DMS114 treated with DMSO at 0.1 percent for 48 hours (cell line): ENCODE measurements around the gene PIPOX.

Source experiments
- DNase-seq: peaks from one replicate; lab custom pipeline; 2025; ENCODE audit not compliant: unreplicated experiment; lab: John Stamatoyannopoulos, UW

PIPOX gene, protein sequence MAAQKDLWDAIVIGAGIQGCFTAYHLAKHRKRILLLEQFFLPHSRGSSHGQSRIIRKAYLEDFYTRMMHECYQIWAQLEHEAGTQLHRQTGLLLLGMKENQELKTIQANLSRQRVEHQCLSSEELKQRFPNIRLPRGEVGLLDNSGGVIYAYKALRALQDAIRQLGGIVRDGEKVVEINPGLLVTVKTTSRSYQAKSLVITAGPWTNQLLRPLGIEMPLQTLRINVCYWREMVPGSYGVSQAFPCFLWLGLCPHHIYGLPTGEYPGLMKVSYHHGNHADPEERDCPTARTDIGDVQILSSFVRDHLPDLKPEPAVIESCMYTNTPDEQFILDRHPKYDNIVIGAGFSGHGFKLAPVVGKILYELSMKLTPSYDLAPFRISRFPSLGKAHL

DNA sequence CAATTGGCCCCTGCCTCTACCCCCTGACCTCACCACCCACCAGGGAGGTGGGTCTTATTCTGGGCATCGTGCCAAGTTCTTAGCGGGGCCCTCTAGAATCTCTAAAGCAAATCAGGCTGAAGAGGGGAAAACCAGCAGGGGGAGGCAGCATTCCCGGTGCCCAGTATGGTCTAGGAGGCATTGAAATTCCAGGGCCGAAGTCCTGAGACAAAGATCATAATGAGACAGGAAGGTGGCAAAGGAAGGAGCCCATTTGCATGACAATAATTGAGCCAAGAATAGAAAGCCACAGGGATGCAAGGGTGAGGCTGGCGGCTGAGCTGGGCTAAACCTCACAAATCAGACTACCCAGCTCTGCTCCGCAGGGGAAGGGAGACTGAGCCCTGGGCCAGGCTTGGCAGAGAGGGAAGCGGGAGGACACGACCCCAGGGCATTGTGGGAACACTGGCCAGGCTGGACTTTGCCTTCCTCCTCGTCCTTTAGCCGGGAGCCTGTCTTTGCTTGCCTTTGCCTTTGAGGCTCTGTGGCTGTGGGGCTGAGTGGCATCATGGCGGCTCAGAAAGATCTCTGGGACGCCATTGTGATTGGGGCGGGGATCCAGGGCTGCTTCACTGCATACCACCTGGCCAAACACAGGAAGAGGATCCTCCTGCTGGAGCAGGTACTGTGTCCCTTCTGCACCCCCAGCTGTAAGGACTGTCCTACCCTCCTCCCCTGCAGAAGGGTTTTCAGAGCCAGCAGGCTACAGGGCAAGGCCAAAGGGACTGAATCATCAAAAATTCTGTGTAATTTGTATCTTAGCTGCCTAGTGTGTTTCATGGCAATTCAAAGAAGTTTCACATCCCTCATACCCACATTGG is at the start of gene PIPOX:
PIPOX (plus strand) TSS at position 463 of the 860 bp plus-strand sequence; CDS start at position 548, 85 bp downstream.
- DNase-seq, result no peak

DNA sequence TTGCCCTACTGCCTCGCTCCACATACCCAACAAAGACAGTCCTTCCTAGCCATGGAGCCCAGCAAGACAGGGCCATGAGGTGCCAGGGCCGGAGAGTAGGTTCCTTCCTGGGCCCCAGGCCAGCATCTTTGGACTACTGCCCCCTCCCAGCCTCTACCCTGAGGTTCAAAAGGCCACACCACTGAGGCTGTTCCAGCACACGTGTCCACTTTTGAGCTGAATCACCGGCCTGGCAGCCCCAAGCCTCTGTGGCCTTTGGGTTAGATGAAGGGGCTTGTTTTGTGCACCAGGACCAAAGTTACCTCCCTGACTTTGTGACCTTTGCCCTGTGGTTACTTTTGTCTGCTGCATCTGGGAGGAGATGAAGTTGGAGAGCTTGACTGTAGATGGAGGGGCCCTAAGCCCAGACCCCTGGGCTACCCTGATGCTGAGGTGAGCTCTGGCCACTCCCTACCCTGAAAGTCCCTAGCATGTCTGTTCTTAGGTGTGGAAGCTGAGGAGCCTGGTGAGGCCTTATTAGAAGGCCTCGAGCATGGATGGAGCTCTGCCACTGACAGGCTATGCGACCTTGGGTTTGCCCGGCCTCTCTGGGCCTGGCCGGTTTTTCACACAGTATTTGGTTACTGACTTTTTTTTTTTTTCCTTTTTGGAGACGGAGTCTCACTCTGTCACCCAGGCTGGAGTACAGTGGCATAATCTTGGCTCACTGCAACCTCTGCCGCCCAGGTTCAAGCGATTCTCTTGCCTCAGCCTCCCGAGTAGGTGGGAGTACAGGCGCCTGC is 49.1 kb upstream of the PIPOX start:
- no peak for DNase-seq

DNA sequence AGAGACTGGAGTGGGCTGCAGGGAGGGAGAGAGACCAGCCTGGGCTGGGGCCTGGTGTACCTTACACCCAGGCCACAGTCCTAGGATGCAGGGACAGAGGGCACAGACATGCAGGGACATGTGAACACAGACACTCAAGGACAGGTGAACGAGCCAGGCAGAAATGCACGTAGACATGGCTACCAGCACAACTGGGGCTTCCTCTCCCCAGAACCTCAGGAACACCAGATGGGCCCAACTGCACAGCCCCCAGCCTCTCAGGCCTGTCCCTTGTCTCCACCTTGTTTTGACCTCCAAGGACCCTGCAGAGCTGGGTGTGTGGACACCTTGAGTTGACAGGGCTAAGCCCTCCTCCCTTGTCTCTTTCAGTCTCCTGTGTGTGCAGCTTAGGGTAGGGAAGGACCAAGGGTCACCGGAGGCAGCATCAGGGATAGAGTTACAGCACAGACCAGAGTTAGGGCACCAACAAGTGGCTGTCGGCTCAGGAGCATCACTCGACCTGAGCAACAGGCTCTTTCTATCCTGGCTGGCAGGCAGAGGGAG is 46.3 kb upstream of the PIPOX start:
- no peak for DNase-seq

DNA sequence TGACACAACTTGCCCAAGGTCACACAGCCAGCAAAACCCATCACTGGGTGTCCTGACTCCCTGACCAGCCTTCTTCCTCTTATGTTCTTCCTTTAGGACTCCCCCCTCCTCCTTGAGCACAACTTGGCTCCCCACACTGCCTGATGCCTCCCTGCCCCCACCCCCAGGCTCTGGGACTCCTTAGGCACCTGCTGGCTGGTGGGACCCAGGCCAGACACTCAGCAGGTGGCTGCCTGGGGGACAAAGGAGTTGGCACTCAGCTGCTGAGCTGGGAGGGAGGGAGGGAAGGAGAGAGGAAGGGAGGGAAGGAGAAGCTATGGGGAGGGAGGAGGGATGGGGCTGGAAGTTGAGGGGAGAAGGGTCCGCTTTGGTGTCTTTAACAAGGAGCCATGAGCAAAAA is 45.1 kb upstream of the PIPOX start:
- DNase-seq, result no peak

DNA sequence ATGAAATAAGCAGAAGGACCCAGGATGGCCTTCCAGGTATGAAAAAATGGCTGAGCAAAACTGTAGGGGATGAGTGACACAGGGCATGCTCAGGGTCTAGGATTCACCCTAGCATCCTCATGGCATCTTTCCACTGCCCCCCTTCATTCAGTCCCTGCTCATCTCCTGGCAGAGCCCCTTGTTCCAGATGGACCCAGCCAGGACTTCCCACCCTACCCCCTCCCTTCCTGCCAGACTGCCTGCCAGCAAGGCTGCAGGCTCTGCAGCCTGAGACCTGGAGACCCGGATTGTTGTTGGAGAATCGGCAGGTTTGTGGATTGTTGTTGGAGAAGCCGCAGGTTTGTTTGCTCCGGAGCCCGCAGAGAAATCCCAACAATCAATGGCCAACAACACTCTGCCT is 43.7 kb upstream of the PIPOX start:
- no peak for DNase-seq

DNA sequence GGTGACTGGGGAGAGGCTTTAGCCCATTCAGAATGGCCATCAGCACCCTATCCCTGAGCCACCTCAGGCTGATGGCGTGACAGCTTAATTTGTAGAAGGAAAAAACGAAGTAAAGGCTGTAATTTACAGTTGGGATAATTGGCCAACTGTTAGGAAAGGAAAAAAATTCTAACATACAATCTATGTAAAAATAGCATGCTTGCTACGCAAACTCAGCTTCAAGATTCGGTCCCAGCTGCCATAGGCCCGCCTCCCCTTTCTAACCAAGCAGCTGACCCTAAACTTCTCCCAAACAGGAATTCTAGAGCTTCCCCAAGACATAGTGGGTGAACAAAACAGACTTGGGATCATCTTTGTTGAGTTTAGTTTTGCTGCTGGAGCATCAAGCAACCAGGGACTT is 42.0 kb upstream of the PIPOX start:
- DNase-seq, result no peak

DNA sequence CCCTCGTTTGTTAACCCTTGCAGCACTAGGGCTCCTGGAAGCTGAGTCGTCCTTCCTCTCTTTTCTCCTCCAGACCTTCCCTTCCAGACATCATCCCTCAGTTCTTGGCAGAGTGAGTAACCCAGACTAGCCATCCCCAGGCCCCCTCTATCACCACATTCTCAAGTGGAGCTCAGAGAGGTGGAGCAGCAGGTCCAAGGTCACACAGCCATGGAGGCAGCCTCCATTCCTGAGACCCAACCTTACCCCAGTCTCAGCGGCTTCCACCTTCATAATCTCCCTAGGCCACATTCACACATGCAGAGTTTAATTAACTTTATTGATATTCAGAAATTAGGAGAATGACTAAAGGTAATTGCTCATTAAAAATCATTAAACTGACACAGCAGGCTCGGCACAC is 40.1 kb upstream of the PIPOX start:
- no peak for DNase-seq

DNA sequence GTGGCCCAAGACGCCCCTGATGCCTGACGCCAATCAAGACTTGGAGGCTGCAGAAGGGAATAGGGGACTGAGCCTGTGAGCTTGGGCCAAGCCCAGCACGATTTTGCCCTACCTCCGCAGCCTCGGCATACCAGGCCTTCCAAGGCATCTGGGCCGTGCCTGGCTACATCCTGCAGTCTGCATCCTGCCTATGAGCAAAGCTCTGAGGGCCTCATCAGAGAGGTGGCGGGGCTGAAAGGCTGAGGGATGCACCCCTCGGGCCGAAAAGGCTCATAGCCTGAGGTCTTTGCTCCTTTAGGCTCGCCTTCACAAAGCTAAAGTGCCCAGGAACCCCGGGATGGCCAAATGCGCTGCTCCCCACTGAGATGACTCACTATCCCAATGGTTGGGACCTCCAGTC is 39.7 kb upstream of the PIPOX start:
- no peak for DNase-seq

DNA sequence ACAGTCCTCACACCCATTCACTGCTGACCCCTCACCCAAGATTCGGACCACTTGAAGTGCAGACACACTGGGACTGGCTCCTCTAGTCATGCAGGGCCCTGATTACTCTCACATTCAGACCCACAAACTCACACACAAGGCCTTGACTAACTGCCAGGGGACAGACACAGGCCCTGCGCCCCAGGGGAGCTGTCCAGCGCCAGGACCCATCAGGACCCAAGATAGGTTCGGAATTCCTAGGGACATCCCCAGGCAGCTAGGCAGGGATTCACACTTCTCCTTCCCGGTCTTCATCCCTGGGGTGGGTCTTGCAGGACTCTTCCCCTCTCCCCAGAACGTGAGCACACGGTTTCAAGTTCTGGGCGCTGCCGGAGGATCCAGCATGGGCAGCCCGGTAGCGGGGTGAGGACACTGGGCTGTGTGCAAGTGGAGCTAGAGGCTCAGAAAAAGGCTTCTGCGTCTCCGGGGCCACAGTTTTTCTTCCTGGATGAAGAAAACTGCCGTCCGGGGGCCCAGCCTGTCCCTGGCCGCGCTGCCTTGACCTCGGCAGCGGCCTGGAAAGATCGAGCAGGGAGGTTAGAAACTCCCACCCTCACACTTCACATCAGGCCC is 38.8 kb upstream of the PIPOX start:
- no peak for DNase-seq

DNA sequence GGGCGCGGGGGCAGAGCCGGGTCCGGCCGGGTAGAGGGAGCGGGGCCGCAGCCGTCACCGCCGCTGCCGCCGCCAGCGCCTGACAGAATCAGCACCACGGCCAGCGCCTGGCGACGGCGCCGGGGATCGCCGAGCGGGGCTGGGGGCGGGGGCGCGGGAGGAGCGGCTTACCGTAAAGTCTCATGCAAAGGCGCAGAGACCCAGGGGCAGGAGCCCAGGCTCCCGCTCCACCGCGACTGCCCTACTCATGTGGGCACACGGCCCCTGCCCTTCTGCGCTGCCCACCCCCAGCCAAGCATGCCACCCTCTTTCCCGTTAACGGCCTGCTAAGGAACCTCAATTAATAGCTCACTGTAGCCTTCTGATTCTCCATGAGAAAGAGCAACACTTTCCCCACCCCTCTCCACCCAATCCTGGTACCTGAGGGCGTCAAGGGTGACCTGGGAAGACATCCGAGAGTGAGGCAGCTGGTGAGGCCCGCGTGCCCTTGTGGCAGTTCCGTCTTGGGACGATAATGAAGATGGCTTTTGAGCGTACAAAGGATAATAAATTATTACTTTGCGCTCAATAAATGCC is 36.9 kb upstream of the PIPOX start, which contains the start of gene SEZ6:
SEZ6 (minus strand) TSS at position 98 of the 576 bp plus-strand sequence. CDS start 164 bp downstream, outside the sequence.
- DNase-seq, result peak; percentile 4

DNA sequence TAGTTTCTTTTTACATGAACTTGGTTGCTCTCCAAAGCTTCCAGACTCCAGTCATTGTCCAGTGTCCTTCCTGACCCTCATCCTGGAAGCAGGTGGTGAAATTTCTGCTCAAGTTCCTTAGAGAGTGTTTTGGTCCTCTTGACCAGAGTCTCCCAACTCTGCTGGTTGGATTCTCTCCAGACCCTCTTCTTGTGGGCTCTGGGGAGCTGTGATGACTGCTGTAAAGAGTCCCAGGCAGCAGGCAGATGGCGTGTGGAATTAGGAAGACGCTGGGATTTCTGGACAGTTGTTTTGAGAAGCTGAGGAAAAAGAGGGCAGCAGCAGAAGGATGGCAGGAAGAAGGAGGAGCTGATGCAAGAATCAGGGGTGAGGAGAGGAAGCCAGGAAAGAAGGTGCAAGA is 35.5 kb upstream of the PIPOX start:
- no peak for DNase-seq

DNA sequence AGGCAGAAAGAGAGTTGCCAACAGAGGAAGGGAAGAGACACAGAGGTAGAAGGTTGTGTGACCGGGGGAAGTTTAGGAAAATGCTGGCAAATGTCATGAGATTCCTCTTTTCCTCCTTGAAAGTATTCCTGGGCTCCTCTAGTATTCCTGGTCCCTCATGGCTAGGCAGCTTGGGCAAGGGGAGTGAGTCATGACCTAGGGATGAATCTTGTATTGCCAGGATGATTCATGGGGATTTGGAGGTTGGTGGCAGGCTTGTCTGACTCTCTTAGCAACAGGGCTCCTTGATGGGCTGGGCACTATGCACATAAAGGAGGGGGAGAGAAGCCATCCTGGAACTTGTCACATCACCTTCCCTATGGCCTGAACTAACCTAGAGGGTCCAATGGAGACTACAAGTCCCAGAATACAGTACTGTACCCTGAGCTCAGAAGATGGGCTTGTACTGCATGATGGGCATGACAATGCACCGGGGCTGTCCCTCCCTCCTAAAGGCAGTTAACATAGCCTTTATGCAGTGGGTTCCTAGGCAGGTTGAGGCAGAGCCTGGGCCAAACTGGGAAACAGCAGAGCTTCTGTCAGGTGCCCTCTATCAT is 35.0 kb upstream of the PIPOX start:
- DNase-seq, result no peak

DNA sequence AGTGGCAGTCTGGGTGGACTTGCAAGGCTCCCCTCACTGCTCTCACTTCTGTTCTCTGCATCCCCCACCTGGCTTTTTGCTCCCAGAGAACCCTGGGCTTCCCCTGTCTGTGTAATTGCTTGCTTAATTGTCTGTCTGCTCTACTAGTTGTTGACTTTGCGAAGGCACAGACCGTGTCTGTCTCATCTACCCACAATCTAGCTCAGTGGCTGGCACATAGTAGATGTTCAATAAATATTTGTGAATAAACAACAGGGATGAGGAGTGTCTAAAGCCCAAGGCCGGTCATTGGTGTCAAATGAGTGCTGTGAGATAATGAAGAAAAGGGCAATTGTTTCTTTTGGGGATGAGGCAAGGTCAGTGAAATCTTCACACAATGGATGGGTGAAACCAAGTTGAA is 34.4 kb upstream of the PIPOX start:
- no peak for DNase-seq

DNA sequence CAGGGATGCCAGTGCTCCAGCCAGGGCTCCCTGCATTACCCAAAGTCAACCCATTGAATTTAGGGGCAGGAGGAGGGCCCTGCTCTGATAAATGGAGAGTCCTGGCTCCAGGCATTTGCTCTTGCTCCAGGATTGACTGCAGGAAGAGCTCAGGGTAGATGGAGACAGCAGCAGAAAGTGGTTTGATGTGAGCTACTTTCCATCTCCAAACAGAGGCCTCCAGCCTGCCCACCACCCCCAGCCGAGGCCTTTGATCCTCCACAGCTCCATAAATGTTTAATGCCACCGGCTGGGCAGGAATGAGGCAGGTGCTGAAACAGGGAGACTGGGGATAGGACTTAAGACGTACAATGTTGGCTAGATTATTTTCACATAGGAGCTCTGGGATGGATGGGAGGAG is 32.8 kb upstream of the PIPOX start:
- no peak for DNase-seq

DNA sequence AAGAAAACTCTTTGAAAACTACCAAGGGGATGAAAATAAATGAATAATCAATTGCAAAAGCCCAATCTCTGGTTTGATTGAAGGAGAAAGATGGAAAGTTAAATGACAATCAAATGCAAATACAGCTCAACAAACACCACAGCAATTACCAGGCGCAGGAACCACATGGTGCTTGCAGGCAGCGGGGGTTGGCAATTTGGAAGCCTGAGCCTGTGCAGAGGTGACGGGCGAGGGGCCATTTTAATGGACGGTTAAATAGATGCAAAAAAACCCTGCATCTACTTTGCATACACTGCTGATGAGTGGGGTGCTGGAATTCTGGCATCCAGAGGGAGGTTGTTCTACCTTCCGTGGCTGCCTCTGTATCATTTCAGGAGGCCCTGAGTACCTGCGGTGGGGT is 32.4 kb upstream of the PIPOX start:
- DNase-seq, result no peak

DNA sequence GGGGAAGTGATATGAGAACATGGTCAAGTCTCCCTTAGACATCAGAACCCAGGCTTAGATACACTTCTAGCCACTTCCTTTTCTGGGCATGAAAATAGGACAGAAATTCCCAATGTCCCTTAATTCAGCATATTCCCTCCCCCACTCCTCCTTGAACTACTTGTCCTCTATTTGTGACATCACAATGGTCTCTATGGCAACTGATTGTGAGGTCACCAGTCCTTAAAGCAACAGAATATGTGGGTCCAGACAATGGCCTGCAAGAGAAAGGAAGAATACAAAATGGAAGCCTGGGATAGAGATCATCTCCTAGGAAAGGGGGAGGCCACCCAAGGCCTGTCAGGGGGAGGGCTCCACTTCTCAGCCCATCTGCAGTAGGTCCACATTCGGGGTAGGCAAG is 30.4 kb upstream of the PIPOX start:
- no peak for DNase-seq

DNA sequence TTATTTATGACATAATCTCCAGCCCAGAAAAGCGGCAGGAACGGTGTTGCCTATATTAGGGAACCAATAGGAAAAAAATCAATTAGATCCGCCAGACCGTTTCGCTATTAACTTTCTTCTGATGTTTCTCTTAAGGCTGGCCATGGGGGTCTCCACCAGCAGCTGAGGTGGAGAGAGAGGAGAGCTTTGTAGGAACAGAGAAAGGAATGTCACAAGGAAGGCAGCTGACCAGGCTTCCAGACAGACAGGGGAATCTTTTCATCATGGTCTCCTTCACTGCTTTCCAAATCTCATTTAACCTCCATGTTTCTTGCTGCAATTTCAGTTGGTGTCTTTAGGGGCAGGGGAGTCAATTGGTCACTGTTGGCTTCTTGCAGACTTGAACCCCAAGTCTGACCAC is 28.2 kb upstream of the PIPOX start:
- no peak for DNase-seq

DNA sequence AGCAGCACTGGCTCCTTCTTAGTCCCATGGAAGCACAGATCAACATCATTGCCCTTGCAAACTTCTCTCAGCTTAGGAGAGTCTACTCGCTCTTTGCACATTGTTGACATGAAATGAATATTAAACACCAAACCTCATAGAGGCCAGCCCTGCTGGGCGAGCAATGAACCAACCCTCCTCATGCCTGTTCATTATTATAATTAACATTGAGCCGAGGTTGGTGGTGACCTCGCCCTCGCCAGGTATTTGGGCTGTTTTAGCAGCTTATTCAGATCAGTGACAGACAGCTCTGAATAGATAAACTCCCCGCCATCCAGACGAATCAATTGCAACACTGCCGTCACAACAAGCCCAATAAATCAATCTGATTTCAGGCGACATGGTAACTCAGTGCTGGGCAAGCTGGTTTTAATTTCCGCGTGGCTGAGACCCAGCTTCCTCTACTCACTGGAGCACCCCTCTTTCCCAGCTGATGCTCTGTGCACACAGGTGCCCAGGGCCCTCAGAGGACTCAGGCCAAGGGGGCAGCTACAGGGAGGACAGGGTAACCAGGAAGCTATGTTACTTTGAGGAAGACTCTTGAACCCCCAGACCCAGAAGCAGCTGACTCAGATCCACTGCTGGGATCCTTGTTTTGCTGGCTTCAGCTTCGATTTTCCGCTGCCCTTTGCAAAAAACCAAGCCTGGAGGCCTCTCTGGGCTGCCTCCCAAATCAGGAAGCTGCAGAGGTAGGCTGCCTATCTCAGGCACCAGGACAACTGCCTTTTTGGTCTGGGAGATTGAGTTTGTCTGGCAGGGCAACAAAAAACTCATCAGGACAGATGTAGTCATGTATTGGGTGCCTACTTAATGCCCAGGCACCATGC is 26.4 kb upstream of the PIPOX start:
- DNase-seq, result no peak
